HepG2 (cell line): ENCODE results near the gene PGAP3. TPM values are rescaled to one million over a fixed set of nuclear protein-coding genes. Genes with fewer than 3 reads are reported as not detected.

Experiments
- CBX2 ChIP-seq, 2 experiments: fragments of 200-600 bp in 1 of 2; sonication (generic); formaldehyde crosslinking in 1 of 2; IDR thresholded peaks; 2 replicates each; pipeline versions ENCODE4 v1.7.0 to v1.8.1; 2018 to 2022; ENCODE audit warnings: low read depth in 2 of 2, low read length in 1 of 2, mild to moderate bottlenecking in 1 of 2, missing genetic modification reagents in 1 of 2
- DNMT3B ChIP-seq: conservative IDR thresholded peaks from 2 replicates; pipeline ENCODE4 v1.6.1; 2016; ENCODE audit warnings: missing biosample characterization, control low read depth
- MLXIP ChIP-seq: sonication (generic); formaldehyde crosslinking; IDR thresholded peaks from 2 replicates; pipeline ENCODE4 v1.9.0; 2021; ENCODE audit warnings: missing genetic modification reagents, borderline replicate concordance
- MTERF4 ChIP-seq: sonication (generic); formaldehyde crosslinking; IDR thresholded peaks from 2 replicates; pipeline ENCODE4 v1.8.0; 2023; ENCODE audit warnings: mild to moderate bottlenecking, missing genetic modification reagents
- NFAT5 ChIP-seq: sonication (generic); formaldehyde crosslinking; IDR thresholded peaks from 2 replicates; pipeline ENCODE4 v1.4.0; 2020; ENCODE audit warnings: missing genetic modification reagents
- SIN3A ChIP-seq: IDR thresholded peaks from 2 replicates; pipeline ENCODE4 v1.6.1; 2011; ENCODE audit warnings: low read depth, mild to moderate bottlenecking, control low read depth, low read length, borderline replicate concordance
- SIX1 ChIP-seq: sonication (generic); formaldehyde crosslinking; IDR thresholded peaks from 2 replicates; pipeline ENCODE4 v1.4.0; 2020; ENCODE audit warnings: missing genetic modification reagents, borderline replicate concordance
- SRY ChIP-seq: sonication (generic); formaldehyde crosslinking; IDR thresholded peaks from 2 replicates; pipeline ENCODE4 v1.8.0; 2022; ENCODE audit warnings: mild to moderate bottlenecking, missing genetic modification reagents
- ZGPAT ChIP-seq: IDR thresholded peaks from 2 replicates; pipeline ENCODE4 v1.6.1; 2016; ENCODE audit warnings: mild to moderate bottlenecking
- ZNF740 ChIP-seq: sonication (generic); formaldehyde crosslinking; IDR thresholded peaks from 2 replicates; pipeline ENCODE4 v1.4.0; 2020; ENCODE audit warnings: missing genetic modification reagents
- ZNF839 ChIP-seq: sonication (generic); formaldehyde crosslinking; IDR thresholded peaks from 2 replicates; pipeline ENCODE4 v1.4.0; 2020; ENCODE audit warnings: missing genetic modification reagents, mild to moderate bottlenecking, borderline replicate concordance
- polyA plus RNA-seq, 8 experiments: library from polyadenylated mRNA; depleted of rRNA in 3 of 8; stranded (reverse) in 7 of 8; unstranded in 1 of 8; fragments of >200 nt; fragmentation: Illumina TruSeq in 4 of 8; extraction: Trizol in 4 of 8; gene quantifications; 2 replicates each; pipeline versions ENCODE4 v1.2.1 to v1.2.3, GENCODE V29; 2011 to 2016; ENCODE audit warnings: low read depth in 4 of 8, missing spikeins in 1 of 8, mixed read lengths in 1 of 8; ENCODE audit not compliant: insufficient read depth in 1 of 8
- total RNA-seq, 5 experiments: library from RNA; depleted of rRNA; stranded (reverse); fragments of >200 nt; fragmentation: Illumina TruSeq; extraction: Trizol; gene quantifications; 2 replicates each; pipeline ENCODE4 v1.2.3, GENCODE V29; 2016; ENCODE audit warnings: low read depth in 1 of 5
- TF ChIP-seq, protein P1 (sequence below): sonication (generic); formaldehyde crosslinking; IDR thresholded peaks from 2 replicates; pipeline ENCODE4 v1.4.0; 2020; ENCODE audit warnings: missing genetic modification reagents, low read depth, mild to moderate bottlenecking, borderline replicate concordance

PGAP3 gene
- total and polyA plus RNA-seq, 2 of the 13 experiments (the other 11 are each of a cell fraction or from before 2014, with no cell fraction given): 11.9 to 14.6 TPM

DNA sequence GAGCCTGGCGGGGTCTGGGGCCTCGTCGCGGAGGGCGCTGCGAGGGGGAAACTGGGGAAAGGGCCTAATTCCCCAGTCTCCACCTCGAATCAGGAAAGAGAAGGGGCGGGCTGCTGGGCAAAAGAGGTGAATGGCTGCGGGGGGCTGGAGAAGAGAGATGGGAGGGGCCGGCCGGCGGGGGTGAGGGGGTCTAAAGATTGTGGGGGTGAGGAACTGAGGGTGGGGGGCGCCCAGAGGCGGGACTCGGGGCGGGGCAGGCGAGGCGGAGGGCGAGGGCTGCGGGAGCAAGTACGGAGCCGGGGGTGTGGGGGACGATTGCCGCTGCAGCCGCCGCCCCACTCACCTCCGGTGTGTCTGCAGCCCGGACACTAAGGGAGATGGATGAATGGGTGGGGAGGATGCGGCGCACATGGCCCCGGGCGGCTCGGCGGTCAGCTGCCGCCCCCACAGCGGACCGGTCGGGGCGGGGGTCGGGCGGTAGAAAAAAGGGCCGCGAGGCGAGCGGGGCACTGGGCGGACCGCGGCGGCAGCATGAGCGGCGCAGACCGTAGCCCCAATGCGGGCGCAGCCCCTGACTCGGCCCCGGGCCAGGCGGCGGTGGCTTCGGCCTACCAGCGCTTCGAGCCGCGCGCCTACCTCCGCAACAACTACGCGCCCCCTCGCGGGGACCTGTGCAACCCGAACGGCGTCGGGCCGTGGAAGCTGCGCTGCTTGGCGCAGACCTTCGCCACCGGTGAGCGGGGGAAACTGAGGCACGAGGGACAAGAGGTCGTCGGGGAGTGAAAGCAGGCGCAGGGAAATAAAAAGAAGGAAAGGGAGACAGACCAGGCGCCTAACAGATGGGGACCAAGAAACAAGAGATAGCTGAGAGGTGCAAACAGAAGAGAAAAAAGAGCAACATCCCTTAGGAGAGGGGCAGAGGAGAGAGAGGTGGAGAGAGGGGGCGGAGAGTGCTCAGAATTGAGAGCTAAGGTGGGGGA, 19.6 kb downstream of the PGAP3 start, which contains the start of gene PNMT (continued):
- TF ChIP-seq NFAT5 (peak; percentile 70; the same call in 1 of the 2 replicates), ZNF839 (CRISPR knock-in tag) (peak; percentile 47; the same call in 1 of the 2 replicates), SIX1 (CRISPR knock-in tag) (no peak), MLXIP (CRISPR knock-in tag) (no peak), DNMT3B (CRISPR knock-in tag) (peak; percentile 59; the same call in 1 of the 2 replicates), CBX2 (IDR thresholded peaks at IDR 0.05; ENCODE audit: low read depth, low read length) (no peak), CBX2 (CRISPR knock-in tag; IDR thresholded peaks at IDR 0.05; ENCODE audit: low read depth) (peak; percentile 92; the same call in 1 of the 2 replicates), ZNF740 (CRISPR knock-in tag) (no peak), SIN3A (no peak), SRY (CRISPR knock-in tag) (peak; percentile 92), ZGPAT (CRISPR knock-in tag) (peak; percentile 75; the same call in 1 of the 2 replicates), MTERF4 (CRISPR knock-in tag) (no peak)
- TF ChIP-seq, protein P1, sequence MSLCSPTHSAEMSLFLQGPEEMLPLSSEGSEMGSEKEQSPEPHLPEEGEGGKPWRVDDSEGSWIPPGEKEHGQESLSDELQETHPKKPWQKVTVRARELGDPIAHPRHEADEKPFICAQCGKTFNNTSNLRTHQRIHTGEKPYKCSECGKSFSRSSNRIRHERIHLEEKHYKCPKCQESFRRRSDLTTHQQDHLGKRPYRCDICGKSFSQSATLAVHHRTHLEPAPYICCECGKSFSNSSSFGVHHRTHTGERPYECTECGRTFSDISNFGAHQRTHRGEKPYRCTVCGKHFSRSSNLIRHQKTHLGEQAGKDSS (CRISPR knock-in tag): peak; percentile 76; the same call in 1 of the 2 replicates
